ENCODE results near the gene ZGPAT.

GRCh38 chr20:63744574-63745423, 37.0 kb downstream of the ZGPAT start:
- no peak for TF ChIP-seq SREBF2 (IDR thresholded peaks at IDR 0.05; ENCODE audit: low read length)
- no peak for TF ChIP-seq CTCF (IDR thresholded peaks at IDR 0.05 in 2 of 3, conservative IDR thresholded peaks at IDR 0.05 in 1 of 3; ENCODE audit: control insufficient read depth in 2 of 3, extremely low read depth in 1 of 3, insufficient read depth in 1 of 3, low read depth in 3 of 3, low read length in 3 of 3)
- no peak for TF ChIP-seq RAD21 (IDR thresholded peaks at IDR 0.05; ENCODE audit: insufficient read depth, low read depth, low read length)
- no peak for TF ChIP-seq CHD2 (IDR thresholded peaks at IDR 0.05; ENCODE audit: borderline replicate concordance, low read depth, low read length)

Measured in GM12878 (cell line).